ENCODE results near the gene SRGN.
"Not testable (repeated sequence)": the region's sequence is repeated elsewhere in the genome, so short reads cannot be mapped to it uniquely, and the experiment has no call there.

SRGN gene, protein sequence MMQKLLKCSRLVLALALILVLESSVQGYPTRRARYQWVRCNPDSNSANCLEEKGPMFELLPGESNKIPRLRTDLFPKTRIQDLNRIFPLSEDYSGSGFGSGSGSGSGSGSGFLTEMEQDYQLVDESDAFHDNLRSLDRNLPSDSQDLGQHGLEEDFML

DNA sequence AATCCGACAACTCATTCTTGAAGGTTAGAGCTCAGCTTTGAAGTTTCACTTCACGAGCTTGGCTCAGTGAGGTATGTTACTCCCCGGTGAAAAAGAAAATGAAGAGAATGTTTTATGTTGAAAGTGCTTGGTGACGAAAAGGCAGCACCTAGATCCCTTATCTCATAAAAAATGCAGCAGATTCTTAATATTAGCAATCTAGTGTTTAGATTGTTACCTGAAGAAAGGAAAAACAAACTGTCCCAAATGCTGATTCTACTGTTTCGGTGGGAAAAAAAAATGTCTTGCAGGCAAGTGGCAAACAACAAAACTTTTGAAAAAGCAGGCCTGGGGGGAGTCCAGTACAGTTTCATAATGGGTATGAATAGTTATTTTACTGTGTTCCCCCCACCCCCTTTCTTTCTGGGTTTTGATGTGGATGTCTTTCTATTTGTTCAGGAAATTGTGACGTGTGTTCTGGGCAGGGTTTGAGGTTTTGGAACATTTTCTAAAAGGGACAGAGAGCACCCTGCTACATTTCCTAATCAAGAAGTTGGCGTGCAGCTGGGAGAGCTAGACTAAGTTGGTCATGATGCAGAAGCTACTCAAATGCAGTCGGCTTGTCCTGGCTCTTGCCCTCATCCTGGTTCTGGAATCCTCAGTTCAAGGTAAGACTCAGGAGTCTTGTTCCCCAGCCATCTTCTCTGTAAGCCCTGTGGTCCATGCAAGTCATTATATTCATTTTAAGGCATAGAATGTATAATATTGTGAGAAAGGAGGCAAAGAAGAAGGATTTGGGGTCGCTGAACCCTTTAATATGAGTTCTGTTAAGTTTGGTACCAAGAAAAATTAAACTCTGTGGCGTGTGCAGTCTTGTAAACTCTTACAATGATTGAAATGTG lies at the start of gene SRGN:
SRGN (plus strand) TSS at position 514 of the 881 bp plus-strand sequence; CDS start at position 569, 55 bp downstream.
- DNase-seq: no peak

DNA sequence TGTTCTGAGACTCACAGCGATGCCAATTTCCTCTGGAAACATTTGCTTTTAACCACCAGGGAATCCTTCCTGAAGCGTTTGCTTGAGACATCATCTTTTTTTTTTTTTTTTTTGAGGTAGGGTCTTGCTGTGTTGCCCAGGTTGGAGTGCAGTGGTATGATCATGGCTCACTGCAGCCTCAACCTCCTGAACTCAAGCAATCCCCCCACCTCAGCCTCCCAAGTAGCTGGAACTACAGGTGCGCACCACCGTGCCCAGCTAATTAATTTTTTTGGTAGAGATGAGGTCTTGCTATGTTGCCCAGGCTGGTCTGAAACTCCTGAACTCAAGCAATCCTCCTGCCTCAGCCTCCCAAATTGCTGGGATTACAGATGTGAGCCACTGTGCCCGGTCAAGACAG lies 47.0 kb upstream of the SRGN start:
- not testable (repeated sequence) for DNase-seq

DNA sequence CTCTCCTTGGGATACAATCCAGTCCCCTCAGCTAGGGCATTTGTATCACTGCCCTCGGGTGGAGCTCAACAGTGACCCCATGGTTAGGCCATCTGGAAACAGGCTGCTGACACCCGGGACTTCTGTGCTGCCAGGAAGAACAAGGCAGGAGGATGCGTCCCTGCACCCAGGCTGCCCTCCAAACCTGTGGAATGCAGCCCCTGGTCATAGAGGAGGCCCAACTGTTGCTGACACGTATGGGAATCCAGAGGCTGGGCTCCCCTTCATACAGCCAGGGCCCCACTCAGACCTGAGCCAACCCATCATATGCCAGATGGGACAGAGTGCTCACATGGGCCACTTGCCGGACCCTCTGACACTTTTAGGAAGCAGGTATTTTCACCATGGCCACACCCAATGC lies 45.5 kb upstream of the SRGN start:
- DNase-seq: no peak

DNA sequence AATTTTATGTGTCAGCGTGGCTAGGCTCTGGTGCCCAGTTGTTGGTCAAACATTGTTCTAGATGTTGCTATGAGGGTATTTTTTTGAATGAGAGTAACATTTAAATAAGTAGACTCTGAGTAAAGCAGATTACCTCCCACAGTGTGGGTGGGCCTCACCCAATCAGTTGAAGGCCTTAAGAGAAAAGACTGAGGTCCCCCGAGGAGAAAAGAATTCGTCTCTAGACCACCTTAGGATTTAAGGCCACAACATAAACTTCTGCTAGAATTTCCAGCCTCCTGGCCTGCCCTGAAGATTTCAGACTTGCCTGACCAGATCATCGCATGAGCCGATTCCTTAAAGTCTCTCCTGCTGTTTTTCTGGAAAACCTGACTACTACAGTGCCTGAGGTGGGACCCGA lies 45.1 kb upstream of the SRGN start:
- no peak for DNase-seq

DNA sequence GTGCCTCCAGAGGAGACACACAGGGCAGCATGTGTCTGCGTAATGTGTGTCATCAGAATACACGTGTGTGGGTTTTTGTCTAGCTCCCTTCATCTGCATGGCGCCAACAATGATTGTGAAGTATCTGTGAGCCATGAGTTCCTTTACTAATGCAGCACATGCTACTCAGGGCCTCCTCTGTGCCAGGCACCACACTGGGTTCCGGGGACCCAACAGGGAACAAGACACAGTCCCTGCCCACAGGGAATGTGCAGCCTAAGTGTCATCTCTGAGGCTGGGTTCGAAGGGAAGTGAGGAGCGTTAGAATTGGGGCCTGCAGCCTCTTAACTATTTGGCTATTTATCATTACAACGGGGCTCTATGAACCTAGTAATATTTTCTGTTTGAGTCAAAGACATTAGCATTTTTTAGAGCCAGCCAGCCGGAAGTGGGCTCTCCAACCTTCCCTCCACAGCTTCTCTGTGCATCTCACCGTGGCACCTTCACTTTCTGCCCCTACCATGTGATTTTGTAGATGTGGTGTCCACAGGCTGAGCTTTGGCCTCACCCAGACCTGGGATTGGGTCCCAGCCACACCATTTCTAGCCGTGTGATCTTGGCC lies 43.9 kb upstream of the SRGN start:
- no peak for DNase-seq

DNA sequence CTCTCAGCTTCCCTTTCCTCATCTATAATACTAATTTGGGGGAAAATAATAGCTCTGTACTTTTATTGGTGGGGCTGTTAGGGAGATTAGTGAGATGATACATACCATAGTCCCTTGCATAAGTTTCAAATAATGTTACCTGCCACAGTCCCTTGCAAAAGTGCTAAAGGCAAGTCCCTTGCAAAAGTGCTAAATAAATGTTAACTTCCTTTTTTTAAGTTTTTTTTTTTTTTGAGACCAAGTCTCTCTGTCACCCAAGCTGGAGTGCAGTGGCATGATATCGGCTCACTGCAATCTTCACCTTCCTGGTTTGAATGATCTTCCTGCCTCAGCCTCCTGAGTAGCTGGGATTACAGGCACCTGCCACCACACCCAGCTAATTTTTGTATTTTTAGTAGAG lies 43.4 kb upstream of the SRGN start:
- DNase-seq: no peak

DNA sequence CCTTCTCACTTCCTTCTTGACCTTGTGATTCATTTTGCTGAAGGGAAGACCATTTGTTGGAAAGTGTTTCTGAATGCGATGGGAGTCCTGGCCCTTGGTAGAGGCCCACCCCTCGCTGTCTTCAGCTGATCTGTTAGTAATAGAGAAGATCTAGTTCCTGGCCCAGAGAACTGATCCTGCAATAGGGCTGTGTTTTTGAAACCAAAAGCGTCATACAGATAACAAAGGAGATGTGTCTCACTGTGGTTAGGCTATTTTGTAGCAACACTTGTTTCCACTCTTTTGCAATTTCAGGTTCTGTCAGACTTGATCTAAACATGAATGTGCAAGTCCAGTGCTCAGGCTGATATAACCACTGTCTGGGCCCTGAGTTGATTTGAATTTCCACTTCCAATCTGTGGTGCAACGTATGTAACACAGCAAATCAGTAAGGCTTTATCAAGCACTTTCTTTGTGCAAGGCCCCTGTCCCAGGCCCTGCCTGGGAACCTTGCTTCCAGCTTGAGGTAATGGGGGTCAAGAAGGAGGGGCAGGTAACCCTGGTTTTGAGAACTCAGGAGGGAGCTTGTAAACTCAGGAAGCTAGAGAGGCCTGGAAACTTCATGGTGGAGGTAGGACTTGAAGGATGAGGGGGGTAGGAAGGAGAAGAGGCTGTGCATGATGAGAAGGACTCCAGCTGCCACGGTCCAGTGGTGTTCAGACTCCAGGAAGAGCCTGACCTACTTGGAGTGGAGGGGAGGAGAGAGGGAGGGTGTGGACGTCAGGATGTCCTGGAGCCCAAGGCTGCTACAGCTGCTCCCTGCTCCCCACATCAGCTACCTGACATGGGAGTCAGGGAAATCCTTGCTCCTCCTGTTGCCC lies 42.2 kb upstream of the SRGN start:
- no peak for DNase-seq

DNA sequence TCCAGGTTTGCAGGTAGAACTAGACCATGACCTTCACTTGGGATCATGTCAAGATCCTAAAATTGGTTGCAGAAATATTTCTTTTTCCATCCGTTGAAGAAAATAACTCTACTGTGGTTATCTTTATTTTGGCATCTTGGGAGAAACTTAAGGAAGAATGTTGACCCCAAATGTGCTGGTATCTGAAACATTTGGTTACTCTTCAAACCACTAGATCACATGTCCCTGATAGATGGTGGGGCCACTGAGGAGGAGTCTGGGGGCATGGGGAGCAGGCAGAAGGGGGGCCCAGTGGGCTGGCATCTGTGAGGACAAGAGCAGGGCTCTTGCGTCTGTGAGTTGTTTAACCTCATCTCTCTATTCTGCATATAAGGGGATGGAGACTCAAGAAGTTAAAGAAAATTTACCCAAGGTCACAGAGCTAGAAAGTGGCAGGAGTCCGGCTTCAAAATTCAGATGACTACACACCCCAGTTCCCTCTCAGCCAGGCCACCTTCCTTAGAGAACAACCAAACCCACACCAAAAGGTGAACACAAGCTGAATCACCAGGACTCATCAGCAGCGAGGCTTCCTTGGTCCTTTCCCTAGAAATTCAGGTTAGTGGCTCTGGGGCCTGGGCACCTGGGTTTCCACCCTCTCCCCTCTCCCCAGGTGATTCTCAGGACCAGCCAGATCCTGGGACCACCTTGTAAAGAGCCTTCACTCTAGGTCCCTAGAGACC lies 40.6 kb upstream of the SRGN start:
- no peak for DNase-seq

DNA sequence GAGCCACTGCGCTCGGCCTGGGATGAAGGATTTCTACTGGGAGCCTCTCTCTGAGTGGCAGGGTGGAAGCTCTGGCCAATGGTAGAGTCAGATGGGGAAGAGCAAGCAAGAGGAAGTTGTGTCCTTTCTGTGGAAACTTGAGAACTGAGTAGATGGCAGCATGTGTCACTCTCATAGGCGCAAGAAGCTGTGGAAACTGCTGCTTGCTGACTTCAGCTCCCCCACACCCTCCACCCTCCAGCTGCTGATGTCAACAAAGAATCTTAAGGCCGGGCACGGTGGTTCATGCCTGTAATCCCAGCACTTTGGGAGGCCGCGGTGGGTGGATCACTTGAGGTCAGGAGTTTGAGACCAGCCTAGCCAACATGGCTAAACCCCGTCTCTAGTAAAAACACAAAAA lies 39.8 kb upstream of the SRGN start:
- no peak for DNase-seq

DNA sequence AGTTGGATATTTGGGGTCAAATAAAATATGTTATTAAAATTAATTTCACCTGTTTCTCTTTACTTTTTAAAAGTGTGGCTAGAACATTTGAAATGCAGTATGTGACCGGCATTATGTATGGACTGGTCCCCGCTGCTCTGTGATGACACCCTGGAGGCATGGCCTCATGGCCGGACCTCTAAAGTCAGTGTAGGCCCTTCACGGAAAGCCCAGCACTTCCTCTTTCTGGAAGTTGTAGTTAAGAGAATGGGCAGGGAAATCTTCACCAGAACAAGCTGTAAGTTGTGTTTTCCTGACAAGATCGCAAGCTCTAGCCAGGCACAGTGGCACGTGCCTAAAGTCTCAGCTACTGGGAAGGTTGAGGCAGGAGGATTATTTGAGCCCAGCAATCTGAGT lies 38.3 kb upstream of the SRGN start:
- DNase-seq: no peak

DNA sequence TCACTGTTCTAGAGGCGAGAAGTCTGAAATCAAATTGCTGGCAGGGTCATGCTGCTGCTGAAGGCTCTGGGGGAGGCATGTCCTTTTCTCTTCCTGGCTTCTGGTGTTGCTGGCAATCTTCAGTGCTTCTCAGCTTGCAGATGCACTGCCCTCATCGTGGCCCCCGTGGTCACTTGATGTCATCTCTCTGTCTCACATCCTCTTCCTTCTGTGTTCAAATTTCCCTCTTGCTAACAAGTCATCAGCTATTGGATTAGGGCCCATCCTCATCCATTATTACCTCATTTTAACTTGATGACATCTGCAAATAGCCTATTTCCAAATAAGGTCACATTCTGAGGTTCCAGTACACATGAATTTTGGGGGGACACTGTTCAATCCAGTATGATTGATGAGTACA lies 36.6 kb upstream of the SRGN start:
- DNase-seq: no peak

DNA sequence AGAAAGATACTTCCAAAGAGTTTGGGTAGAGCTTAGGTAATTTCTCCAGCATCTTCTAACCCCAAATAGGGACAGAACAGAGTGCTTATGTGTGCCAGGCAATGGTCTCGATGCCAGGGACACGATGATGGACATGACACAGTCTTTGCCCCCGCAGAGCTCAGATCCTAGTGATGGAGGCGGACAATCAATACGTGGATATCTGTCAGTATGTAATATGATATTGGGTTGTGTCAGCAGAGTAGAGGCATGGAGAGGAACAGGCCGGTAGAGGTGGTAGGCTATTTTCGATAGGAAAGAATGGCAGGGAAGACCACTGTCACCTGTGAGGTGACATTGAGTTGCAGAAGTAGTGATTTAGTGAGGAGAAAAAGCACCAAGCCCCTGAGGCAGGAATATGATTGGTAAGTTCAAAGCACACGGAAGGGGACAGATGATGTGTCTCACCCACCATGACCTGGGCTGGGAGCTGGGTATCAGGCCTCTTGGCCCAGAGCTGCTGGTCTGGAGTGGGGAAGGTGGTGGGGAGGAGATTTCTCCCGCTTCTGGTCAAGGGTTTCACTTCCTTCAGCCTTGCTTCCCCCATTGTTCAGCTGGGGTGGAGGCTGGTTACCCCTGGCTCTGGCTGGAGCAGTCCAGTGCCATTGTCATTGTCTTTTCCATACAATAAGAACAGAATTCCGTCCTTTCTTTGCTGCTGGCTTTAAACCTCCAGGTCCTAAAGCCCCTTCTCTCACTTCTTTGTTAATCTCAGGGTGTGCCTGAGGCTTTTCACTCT lies 36.0 kb upstream of the SRGN start:
- DNase-seq: no peak

DNA sequence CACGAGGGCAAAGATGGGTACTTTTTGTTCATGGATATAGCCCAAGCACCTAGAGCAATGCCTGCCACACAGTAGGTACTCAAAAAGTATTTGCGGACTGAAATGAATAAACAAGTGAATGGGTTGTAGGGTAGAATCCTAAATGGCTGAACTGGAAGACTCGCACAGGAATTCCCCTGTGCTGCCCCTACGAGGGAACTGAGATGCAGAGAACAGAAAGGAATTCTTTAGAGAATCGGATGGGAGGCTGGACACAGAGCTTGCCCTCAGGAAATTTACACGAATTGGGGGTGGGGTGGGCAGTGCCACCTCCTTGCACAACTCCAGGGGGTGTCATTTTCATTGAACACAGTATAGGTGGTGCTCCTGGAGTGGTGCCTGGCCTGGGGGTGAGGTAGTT lies 35.2 kb upstream of the SRGN start:
- no peak for DNase-seq

DNA sequence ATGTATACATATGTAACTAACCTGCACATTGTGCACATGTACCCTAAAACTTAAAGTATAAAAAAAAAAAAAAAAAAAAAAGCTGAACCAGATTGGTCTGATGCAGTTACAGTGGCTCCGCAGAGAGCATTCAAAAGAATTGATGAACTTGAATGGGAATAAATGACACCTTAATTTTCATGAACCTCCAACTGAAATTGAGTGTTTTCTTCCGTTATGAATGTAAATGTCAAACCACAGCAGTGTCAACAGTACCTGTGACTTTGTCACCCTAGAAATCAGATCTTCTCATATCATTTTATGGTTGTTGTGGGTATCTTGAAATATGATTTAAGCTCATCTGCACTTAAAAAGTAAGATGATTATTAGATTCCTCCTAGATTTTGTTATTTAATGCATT lies 32.7 kb upstream of the SRGN start:
- DNase-seq: no peak

DNA sequence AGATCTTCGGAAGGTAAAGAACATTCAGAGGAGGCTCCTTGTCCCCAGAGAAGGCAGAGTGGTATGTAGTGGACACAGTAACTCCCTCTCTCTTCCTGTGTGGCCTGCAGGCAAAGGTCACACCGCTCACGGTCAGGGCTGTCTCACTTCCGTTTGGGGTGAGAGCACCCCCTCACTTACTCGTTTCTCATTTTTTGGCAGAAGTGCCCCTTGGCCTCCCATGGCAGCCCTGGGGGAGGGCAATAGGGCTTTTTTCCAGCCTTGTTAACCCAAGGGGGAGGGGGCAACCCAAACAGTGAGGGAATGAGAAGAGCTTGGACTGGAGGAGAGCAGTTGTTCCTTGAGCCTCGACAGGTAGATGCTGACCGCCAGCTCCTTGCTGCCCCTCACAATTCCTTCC lies 31.8 kb upstream of the SRGN start:
- DNase-seq: no peak

DNA sequence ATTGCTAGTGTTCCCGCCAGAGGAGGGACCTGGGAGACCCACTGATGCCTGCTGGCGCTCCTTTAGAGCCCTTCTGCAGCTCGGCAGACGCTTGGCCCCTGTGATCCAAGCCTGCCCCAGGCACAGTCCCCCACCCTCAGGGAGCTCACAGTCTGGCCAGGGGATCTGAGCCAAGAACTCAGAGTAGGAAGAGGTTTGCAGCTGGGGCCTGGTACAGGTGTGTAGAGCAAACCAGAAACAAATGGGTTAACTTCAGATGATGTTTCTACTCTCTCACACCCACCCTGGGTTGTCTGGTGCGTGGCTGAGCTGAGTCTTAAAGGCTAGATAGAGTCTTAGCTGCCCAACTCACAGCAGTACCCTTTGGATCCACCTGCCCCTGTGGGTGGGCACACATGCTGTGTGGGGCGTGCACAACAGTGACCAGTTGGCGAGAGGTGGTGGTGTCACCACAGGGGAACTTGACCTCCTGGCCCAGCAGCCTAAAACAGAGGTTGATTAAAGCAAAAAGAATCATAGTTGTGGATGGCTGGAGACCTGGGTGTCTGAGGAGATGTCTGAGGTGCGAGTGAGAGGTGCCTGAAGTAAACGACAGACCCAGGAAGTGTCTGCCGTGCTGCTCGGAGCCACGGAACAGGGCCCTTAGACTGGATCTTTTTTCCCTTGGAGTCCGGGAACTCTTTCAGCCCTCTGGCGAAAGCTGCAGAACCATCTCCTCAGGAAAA lies 31.2 kb upstream of the SRGN start:
- DNase-seq: no peak

DNA sequence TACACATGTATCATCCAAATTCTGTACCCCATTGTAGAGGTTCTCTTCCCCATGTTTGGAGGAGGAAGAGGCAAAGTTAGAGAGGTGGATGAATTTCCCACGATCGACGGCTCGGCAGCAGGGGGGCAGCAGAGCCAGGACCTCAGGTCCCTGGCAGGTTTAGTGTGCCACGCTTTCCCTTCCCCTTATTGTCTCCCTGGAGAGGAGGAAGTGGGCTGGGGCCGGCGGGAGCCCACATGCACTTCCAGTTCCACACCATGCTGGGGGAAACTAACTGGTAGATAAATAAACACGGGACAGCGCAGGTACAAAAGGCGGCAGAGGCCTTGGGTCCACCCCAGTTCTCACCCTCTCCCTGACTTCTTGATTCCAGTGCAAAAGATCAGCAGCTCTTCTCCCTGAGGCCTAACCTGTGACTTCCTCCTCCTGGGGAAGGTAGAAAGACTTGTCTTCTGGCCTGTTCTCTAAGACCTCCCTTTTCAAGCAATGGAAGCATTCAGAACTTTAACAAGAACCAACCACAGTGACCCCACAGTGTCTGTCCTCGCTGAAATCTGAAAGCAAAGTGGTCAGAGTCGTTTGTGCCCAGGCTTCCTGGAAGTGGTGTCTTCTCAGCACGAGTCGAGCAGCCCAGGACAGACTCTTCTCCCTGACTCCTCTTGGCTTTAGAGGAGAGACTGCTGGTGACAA lies 30.5 kb upstream of the SRGN start:
- no peak for DNase-seq

DNA sequence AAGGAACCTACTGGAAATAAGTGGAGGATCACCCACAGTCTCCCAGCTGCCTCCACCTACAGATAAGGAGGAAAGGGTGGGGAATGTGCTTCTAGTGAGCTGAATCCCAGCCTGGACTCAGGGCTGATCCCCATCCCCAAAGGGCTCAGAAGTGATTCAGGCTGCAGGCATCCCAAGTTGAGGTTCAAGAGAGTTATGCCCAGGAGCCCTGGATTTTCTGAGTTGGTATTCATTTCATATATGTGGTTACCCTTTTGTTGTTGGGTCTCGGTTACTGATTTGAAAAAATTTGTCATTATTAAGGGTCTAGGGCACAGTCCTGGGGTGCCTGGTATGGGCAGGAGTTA lies 30.0 kb upstream of the SRGN start:
- no peak for DNase-seq

DNA sequence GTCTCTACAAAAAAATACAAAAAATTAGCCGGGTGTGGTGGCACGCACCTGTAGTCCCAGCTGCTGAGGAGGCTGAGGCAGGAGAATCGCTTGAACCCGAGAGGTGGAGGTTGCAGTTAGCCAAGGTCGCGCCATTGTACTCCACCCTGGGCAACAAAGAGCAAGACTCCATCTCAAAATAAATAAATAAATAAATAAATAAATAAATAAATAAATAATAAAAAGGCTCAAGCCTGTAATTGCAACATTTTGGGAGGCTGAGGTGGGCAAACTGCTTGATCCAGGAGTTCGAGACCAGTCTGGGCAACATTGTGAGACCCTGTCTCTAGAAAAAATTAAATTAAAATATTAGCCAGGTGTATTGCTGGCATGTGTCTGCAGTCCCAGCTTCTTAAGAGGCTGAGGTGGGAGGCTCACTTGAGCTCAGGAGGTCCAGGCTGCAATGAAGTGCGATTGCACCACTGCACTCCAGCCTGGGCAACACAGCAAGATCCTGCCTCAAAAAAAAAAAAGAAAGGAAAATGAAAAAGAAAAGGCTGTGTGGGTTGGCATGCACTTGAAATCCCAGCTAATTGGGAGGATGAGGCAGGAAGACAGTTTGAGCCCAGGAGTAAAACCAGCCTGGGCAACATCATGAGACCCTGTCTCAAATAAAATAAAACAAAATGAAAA lies 27.6 kb upstream of the SRGN start:
- no peak for DNase-seq

Data from NCI-H2171 treated with DMSO at 0.1 percent for 48 hours (cell line).